Esophagus muscularis mucosa (tissue), 4 donors: ENCODE results near the gene XIST. TPM values are rescaled to one million over a fixed set of nuclear protein-coding genes. Genes with fewer than 3 reads are reported as not detected.

Experiments
- DNase-seq: peaks from one replicate; pipeline ENCODE4 v3.0.0-alpha.2; 2017; ENCODE audit errors: extremely low spot score
- H3K27ac ChIP-seq, 4 donors: fragments of 200-600 bp; sonication (generic); replicated peaks in 1 of 4; 1 replicate in 3 of 4; 2 replicates in 1 of 4; pipeline ENCODE4 v1.5.1; 2016 to 2019; ENCODE audit warnings: mild to moderate bottlenecking in 1 of 4
- H3K27me3 ChIP-seq, 4 donors: fragments of 200-600 bp; sonication (generic); one replicate each; pipeline versions ENCODE4 v1.5.1 to v1.6.0; 2016 to 2019
- H3K36me3 ChIP-seq, 4 donors: fragments of 200-600 bp; sonication (generic); one replicate each; pipeline ENCODE4 v1.5.1; 2016 to 2019
- H3K4me1 ChIP-seq, 4 donors: fragments of 200-600 bp; sonication (generic); one replicate each; pipeline ENCODE4 v1.5.1; 2016 to 2019
- H3K4me3 ChIP-seq, 4 donors: fragments of 200-600 bp; sonication (generic); 1 replicate in 2 of 4; 2 replicates in 2 of 4; pipeline ENCODE4 v1.5.1; 2016 to 2019; ENCODE audit warnings: mild to moderate bottlenecking in 4 of 4, moderate library complexity in 1 of 4
- H3K9me3 ChIP-seq, 4 donors: fragments of 200-600 bp; sonication (generic); 1 replicate in 3 of 4; 2 replicates in 1 of 4; pipeline ENCODE4 v1.5.1; 2016 to 2019
- EP300 ChIP-seq: sonication (generic); formaldehyde crosslinking; IDR thresholded peaks from one replicate; pipeline ENCODE4 v1.6.1; 2017; ENCODE audit warnings: antibody characterized with exemption
- POLR2A ChIP-seq: fragments of 450-650 bp; IDR thresholded peaks from one replicate; pipeline ENCODE4 v1.6.1; 2017; ENCODE audit warnings: antibody characterized with exemption, moderate library complexity, mild to moderate bottlenecking, low read depth
- POLR2AphosphoS5 ChIP-seq, 2 donors: sonication (generic); formaldehyde crosslinking; IDR thresholded peaks; one replicate each; pipeline ENCODE4 v1.6.1; 2017; ENCODE audit warnings: antibody characterized with exemption in 2 of 2
- WGBS: methylation state at CpG from one replicate; pipeline ENCODE4 v1.1.5; 2018; 5-methylcytosine and 5-hydroxymethylcytosine counted together
- intact Hi-C: fragments of 100-400 bp; cut with DNase I; formaldehyde crosslinking; loops from one replicate; pipeline ENCODE4 v1.15.1; 2023
- total RNA-seq, 4 donors: library from RNA; depleted of rRNA; stranded (reverse); fragments of >200 nt; gene quantifications; one replicate each; pipeline versions ENCODE4 v1.1.0 to v1.2.1, GENCODE V29; 2016
- TF ChIP-seq, protein P1 (sequence below), 3 experiments: fragments of 200-600 bp in 2 of 3; fragments of 450-650 bp in 1 of 3; sonication (generic) in 2 of 3; IDR thresholded peaks; one replicate each; pipeline ENCODE4 v1.5.1; 2017 to 2019; ENCODE audit warnings: antibody characterized with exemption in 3 of 3, mild to moderate bottlenecking in 2 of 3, moderate library complexity in 1 of 3

The XIST gene
- total RNA-seq, 4 donors from 2014 or later: 1.3 to 130 (median 39.4) TPM

DNA sequence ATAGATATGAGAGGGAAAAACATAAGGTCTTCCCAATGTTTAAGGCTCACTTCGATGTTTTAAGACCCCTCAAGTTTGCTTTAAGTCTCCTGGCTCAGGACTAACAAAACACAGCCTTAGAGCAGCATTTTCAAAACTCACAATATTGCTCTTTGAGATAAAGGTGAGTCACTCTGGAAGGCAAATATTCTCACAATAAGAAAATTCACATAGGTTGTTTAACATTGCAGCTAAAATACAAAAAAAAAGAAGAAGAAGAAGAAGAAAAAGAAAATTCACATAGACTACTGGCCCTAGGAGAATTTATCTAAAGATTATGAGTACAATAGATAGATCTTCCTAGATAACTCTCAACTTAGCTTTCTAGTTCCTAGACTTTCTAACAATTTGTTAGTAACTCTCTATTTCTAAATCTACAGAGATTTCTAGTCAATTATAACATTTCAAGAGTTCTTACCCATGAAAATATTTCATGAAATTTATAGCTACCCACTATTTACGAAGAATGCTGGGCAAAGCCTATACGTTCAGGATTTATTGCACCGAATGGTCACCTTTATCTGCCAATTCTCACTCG, 22.5 kb downstream of the XIST start:
- no peaks in the 10 kb centered on the region for H3K9me3 ChIP-seq
- WGBS: 89% methylated on average over 5 of the region's 5 CpGs
- H3K27me3 ChIP-seq: no peaks in the 10 kb centered on the region
- no peak overlapping the region for H3K4me3 ChIP-seq
- no peak overlapping the region for H3K27ac ChIP-seq
- DNase-seq: no peak
- peaks cover 0 to 65% (median 11%) of the 10 kb centered on the region in 4 donors for H3K36me3 ChIP-seq
- H3K4me1 ChIP-seq: peaks cover 0 to 19% (median 0%) of the 10 kb centered on the region in 4 donors
- TF ChIP-seq POLR2AphosphoS5 (IDR thresholded peaks at IDR 0.05) (no peak), EP300 (no peak), POLR2A (no peak)
- TF ChIP-seq, protein P1, sequence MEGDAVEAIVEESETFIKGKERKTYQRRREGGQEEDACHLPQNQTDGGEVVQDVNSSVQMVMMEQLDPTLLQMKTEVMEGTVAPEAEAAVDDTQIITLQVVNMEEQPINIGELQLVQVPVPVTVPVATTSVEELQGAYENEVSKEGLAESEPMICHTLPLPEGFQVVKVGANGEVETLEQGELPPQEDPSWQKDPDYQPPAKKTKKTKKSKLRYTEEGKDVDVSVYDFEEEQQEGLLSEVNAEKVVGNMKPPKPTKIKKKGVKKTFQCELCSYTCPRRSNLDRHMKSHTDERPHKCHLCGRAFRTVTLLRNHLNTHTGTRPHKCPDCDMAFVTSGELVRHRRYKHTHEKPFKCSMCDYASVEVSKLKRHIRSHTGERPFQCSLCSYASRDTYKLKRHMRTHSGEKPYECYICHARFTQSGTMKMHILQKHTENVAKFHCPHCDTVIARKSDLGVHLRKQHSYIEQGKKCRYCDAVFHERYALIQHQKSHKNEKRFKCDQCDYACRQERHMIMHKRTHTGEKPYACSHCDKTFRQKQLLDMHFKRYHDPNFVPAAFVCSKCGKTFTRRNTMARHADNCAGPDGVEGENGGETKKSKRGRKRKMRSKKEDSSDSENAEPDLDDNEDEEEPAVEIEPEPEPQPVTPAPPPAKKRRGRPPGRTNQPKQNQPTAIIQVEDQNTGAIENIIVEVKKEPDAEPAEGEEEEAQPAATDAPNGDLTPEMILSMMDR (IDR thresholded peaks at IDR 0.05): no peak
- intact Hi-C loops: no loop called here

DNA sequence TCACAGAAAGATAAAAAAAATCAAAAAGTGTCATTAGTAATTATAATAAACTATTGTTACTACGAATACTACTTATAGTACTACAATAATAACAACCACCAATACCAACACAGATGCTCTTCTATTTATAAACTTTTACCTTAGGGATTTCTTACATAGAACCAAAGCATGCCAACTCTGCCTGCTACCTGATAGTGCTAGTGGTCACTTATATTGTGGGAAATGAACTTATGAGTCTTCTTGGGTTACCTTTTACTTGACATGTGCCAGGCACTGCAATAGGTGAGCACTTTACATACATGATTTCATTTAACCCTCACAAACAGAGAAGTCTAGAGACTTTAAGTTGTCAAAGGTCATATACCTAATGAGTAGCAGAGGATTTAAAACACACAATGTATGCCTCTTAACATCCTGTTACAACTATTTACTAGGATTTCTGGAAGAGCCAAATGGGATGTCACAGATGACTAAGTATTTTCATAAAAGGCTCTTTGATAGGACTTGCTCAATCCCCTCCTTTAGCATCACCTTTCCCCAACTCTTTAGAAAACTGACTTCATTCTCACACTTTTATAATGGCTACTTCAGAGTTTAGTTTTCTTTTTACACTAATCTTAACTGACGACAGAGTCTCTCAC, 24.3 kb downstream of the XIST start:
- H3K4me1 ChIP-seq: peaks cover 0 to 2% (median 0%) of the 10 kb centered on the region in 4 donors
- no peak for DNase-seq
- no peaks in the 10 kb centered on the region for H3K27me3 ChIP-seq
- TF ChIP-seq EP300: no peak
- TF ChIP-seq POLR2AphosphoS5 (IDR thresholded peaks at IDR 0.05): no peak
- no peak for TF ChIP-seq POLR2A
- TF ChIP-seq, protein P1 (IDR thresholded peaks at IDR 0.05): no peak
- no peaks in the 10 kb centered on the region for H3K9me3 ChIP-seq
- H3K4me3 ChIP-seq: no peak overlapping the region
- peaks cover 0 to 65% (median 11%) of the 10 kb centered on the region in 4 donors for H3K36me3 ChIP-seq
- no peak overlapping the region for H3K27ac ChIP-seq
- intact Hi-C loops: no loop called here
- 83% methylated on average over 2 of the region's 2 CpGs for WGBS

DNA sequence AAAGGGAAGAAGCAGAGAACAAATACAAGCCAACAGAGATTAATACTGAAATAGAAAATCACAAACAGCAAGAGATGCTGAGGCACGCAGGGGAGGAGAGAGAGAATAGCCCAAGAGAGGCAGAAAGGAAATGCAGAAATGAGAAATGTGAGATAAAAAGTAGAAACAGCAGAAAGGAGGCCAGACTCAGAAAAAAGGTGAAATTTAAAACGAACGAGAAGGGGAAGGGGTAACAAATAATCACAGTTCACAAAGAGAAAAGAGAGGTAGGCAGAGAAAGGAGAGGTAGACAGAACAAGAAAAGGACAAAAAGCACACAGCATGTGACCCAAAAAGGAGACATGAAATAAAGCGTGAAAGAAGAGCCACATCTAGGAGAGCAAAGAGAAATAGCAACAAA, 25.1 kb downstream of the XIST start:
- no peak for TF ChIP-seq POLR2AphosphoS5 (IDR thresholded peaks at IDR 0.05)
- TF ChIP-seq EP300: no peak
- TF ChIP-seq POLR2A: no peak
- TF ChIP-seq, protein P1 (IDR thresholded peaks at IDR 0.05): no peak
- Histone ChIP-seq H3K4me3 (no peak overlapping the region), H3K4me1 (no peaks in the 10 kb centered on the region), H3K27me3 (no peaks in the 10 kb centered on the region), H3K36me3 (peaks cover 0 to 61% (median 11%) of the 10 kb centered on the region in 4 donors), H3K9me3 (no peaks in the 10 kb centered on the region), H3K27ac (no peak overlapping the region)
- 94% methylated on average over 4 of the region's 4 CpGs for WGBS
- intact Hi-C loops: no loop called here
- DNase-seq: no peak

DNA sequence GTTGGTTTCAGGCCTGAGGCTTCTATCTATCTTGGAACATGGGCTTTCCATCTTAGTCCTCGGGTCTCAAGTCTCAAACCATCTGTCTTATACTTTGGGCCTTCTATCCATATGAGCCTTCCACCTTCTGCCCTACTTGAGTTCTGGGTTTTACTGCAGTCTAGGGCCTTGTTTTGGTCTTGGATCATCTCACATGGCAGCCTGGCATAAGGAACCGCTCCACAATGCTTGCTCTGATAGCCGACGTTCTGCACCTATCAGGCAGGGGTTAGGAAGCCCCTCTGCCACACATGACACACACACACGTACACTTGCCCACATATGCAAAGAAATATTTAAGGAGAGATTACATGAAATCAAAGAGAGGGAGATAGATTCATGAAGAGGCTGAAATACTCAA, 25.5 kb downstream of the XIST start:
- DNase-seq: no peak
- Histone ChIP-seq H3K9me3 (no peaks in the 10 kb centered on the region), H3K36me3 (peaks cover 0 to 65% (median 11%) of the 10 kb centered on the region in 4 donors), H3K4me3 (no peak overlapping the region), H3K27ac (no peak overlapping the region), H3K4me1 (no peaks in the 10 kb centered on the region), H3K27me3 (no peaks in the 10 kb centered on the region)
- WGBS: 87% methylated on average over 5 of the region's 5 CpGs
- intact Hi-C loops: no loop called here
- TF ChIP-seq, protein P1 (IDR thresholded peaks at IDR 0.05): no peak
- TF ChIP-seq POLR2AphosphoS5 (IDR thresholded peaks at IDR 0.05) (no peak), EP300 (no peak), POLR2A (no peak)
